GM21515 (cell line): Measurements from ENCODE around the gene VPS13D.

Source experiments
- ATAC-seq: cut with Tn5 transposase; IDR thresholded peaks from one replicate; pipeline ENCODE4 v1.9.1; 2021; ENCODE audit not compliant: unreplicated experiment

Gene VPS13D

GRCh38 chr1:12547586-12548225 lies 317.9 kb downstream of the VPS13D start:
- ATAC-seq = no peak

DNA sequence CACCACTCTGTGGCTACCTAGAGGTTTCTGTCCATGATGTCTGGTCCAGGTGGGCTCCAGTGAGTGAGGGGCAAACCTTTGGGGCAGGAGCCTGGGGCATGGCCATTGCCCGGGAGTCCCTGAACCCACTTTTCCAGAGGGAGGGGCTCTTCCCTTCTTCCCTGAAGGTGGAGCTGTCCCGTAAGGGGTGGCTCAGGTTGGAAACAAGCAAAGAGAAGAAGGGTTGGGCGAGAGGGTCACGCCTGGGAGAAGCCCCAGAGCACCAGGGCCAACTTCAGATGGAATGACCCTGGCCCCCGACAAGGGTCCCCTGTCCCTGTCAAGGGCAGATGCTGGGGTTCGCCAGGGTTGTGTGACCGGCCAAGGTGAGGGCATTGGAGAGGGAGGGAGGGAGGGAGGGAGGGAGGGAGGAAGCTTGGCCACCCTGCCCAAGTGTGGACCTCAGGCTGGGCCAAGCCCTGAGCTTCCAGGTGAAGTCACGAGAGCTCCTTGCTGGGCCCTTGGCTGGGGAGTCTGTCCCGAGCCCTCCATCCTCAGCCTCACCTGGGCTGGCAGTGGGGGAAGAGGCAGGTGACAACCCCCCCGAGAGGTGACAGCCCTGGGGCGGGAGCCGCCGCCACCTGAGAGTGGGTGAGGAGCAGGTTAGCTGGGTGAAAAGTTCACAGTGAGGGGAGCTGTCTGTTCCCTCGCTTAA lies 318.6 kb downstream of the VPS13D start:
- no peak for ATAC-seq

DNA sequence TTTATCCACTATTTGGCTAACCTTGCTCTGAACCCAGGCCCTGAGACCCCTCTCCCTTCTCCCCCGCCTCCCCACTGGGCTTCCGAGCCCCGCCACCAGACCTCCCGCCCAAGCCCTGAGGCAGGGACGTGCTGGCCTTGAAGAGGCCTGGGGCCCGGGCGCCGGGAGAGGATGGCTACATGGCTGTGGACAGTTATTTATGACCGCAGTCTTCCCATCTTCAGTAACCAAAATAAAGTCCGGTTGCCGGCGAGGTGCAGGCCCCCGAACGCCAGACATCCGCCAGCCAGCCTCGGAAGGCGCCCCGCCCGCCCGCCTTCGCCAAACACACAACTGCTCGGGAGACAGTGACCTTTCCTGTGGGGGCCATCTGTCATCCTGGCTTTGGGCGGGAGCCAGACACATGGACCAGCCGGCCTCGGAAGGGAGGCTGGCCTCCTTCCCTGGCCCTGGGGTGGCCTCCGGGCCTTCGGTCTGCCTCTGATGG lies 319.2 kb downstream of the VPS13D start:
- ATAC-seq = no peak

DNA sequence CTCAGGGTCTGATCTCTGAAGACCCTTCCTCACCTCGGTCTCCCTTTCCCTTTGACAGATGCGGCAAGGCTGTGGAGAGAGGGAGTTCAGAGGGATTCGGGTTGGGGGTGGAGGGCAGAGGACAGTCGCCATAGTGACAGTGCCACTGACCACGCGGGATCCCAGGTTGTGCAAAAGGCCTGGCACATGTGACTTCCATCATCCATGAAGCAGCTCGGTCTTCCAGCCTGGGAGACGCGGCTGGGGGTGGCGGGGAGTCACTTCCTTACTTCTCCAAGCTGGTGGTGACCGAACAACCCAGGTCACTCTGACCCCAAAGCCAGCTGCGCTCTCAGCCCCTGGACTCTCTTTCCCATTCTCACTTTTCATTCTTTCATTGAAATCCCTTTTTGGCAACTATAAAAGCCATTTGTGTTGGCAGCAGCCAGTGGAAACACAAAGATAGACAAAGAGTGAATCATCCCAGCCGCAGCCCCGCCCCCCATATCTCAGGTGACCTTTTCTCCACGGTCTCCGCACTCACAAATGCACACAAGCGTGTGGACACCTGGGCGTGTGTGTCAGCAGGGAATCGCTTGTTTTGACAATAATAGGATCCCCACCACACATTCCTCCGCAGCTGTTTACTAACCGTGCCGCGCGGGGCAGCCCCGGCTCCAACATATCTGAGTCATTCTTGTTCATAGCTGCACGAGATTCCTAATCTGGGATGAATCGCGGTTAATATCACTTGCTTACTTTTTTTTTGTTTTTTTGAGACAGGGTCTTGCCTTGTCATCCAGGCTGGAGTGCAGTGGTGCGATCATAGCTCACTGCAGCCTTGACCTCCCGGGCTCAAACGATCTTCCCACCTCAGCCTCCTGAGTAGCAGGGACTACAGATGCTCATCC lies 319.9 kb downstream of the VPS13D start:
- ATAC-seq = no peak

DNA sequence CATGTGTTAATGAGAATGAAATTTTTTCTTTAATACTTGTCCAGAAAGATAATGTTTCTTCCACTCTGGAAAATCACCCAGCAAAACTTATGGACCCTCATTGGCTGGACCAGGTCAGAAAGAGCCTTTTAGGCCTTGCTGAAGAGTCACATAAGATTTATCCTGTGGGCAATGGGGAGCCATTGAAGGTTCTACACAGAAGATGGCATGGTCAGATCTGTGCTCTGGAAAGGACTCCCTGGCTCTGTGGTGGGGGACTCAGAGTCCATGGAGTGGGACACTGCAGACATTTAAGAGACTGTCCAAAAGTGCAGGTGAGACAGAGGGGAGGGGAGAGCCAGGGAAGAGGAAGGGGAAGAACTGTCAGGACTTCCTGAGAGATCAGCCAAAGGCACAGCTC lies 321.8 kb downstream of the VPS13D start:
- ATAC-seq = no peak

- ATAC-seq = no peak
These were observed 322.5 kb downstream of the VPS13D start for GRCh38 chr1:12552111-12552888.

GRCh38 chr1:12552951-12553921 lies 323.4 kb downstream of the VPS13D start:
- no peak for ATAC-seq

- ATAC-seq = no peak
These were observed 324.1 kb downstream of the VPS13D start for GRCh38 chr1:12553963-12554362.

DNA sequence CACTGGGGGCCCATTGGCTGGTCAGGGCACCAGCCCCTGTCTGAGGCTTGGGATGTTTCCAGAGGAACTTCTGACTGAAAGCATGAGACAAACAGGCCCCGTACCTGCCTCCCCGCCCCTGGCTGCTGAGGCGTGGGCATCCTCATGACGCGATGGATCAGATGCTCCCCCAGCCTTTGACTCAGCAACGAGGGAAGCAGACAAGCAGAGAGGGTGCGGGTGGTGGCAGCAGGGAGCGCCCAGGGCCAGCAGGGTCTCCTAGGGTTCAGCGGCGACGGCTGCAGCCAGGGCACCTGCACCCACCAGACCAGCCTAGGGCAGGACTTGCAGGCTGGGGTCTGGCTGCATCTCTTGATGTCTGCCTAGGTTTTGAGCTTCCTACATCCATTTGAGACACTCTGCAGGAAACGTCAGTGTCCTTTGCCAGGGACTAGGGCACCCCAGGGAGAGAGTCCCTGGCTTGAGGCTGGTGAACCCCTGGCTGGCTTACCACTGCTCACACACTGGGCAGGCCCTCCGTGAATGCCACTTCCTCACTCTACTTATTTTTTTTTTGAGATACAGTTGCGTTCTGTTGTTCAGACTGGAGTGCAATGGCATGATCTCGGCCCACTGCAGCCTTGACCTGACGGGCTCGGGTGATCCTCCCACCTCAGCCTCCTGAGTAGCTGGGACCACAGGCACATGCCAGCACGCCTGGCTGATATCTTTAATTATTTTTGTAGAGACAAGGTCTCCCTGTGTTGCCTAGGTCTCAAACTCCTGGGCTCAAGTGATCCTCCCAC lies 324.9 kb downstream of the VPS13D start:
- no peak for ATAC-seq

- ATAC-seq = no peak
These were observed 325.9 kb downstream of the VPS13D start for GRCh38 chr1:12555411-12556367.

DNA sequence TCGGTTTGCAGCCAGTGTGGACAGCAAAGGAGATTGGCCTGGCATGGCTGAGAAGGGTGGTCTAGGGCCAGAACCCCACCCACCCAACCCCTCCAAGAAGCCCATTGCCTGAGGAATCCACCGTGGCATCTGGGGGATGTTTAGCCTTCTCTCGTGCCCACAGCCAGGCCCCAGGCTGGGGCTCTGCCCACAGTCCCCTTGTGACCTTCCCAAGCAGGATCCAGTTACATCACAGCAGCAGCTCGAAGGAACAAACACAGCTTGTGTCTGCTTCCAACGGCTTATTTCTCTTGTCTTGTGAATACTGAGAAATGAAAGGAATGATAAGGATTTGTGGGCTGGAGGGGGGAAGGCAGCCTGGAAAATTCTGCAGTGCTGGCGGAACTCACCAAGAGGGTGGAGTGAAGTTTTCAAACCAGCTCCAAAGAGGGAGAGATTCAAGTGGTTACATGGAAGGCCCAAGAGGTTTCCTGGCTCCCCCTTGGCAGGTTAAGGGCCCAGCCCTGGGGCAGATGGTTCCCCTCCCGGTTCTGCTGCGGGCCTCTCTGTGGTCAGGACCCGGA lies 326.6 kb downstream of the VPS13D start:
- no peak for ATAC-seq

- no peak for ATAC-seq
These were observed 327.4 kb downstream of the VPS13D start for GRCh38 chr1:12556957-12557935.

DNA sequence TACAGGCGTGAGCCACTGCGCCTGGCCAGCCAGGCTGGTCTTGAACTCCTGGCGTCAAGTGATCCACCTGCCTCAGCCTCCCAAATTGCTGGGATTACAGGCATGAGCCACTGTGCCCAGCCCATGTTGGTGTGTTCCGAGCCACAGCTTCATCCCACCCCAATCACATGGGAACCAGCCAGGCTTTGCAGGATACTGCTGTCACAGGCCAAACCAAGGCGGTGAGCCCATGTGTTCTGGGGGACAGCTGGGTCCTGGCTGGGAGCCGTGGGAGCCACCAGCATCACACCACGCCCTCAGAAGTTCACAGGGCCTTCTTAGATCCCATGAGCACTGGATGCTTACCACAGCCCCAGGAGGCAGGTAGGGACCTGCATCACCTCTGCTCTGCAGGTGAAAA lies 331.3 kb downstream of the VPS13D start:
- ATAC-seq = no peak
